Measurements from ENCODE around the gene WAPL.
A peak's percentile ranks its signal among the peaks of the same experiment; 100 is the strongest.

Gene WAPL

GRCh38 chr10:86400705-86401587, 120.6 kb downstream of the WAPL start:
- peak overlapping the region; percentile 80 for H3K4me3 ChIP-seq (ENCODE audit: insufficient read depth, low read depth, low read length, poor library complexity, severe bottlenecking)
- no peaks in the 10 kb centered on the region for H3K9me3 ChIP-seq (ENCODE audit: control insufficient read depth, low read length)
- no peaks in the 10 kb centered on the region for H3K27me3 ChIP-seq (replicated peaks; ENCODE audit: control insufficient read depth, insufficient read depth, low read length, poor library complexity, severe bottlenecking)
- H3K36me3 ChIP-seq (ENCODE audit: control insufficient read depth, insufficient read depth, low read length): no peaks in the 10 kb centered on the region
- peak overlapping the region; percentile 58 for H3K27ac ChIP-seq (ENCODE audit: insufficient read depth, low read length, poor library complexity, severe bottlenecking)
- H3K4me1 ChIP-seq (ENCODE audit: control insufficient read depth, insufficient read depth, low read length, poor library complexity, severe bottlenecking): peaks cover 6% of the 10 kb centered on the region
- peak; percentile 43 to 61 (median 53) for DNase-seq

- Histone ChIP-seq H3K4me3 (ENCODE audit: insufficient read depth, low read depth, low read length, poor library complexity, severe bottlenecking) (peak overlapping the region; percentile 80), H3K27me3 (replicated peaks; ENCODE audit: control insufficient read depth, insufficient read depth, low read length, poor library complexity, severe bottlenecking) (no peaks in the 10 kb centered on the region), H3K4me1 (ENCODE audit: control insufficient read depth, insufficient read depth, low read length, poor library complexity, severe bottlenecking) (peaks cover 6% of the 10 kb centered on the region), H3K36me3 (ENCODE audit: control insufficient read depth, insufficient read depth, low read length) (no peaks in the 10 kb centered on the region), H3K27ac (ENCODE audit: insufficient read depth, low read length, poor library complexity, severe bottlenecking) (peak overlapping the region; percentile 58), H3K9me3 (ENCODE audit: control insufficient read depth, low read length) (no peaks in the 10 kb centered on the region)
- DNase-seq: peak; percentile 76 to 86 (median 80)
These were observed 121.5 kb downstream of the WAPL start for GRCh38 chr10:86399879-86400704.

- Histone ChIP-seq H3K27me3 (replicated peaks; ENCODE audit: control insufficient read depth, insufficient read depth, low read length, poor library complexity, severe bottlenecking) (no peaks in the 10 kb centered on the region), H3K4me3 (ENCODE audit: insufficient read depth, low read depth, low read length, poor library complexity, severe bottlenecking) (no peak overlapping the region), H3K27ac (ENCODE audit: insufficient read depth, low read length, poor library complexity, severe bottlenecking) (peak overlapping the region; percentile 58), H3K9me3 (ENCODE audit: control insufficient read depth, low read length) (no peaks in the 10 kb centered on the region), H3K36me3 (ENCODE audit: control insufficient read depth, insufficient read depth, low read length) (no peaks in the 10 kb centered on the region), H3K4me1 (ENCODE audit: control insufficient read depth, insufficient read depth, low read length, poor library complexity, severe bottlenecking) (peaks cover 6% of the 10 kb centered on the region)
- no peak for DNase-seq
These were observed 122.1 kb downstream of the WAPL start for GRCh38 chr10:86399514-86399878.

- H3K36me3 ChIP-seq (ENCODE audit: control insufficient read depth, insufficient read depth, low read length): no peaks in the 10 kb centered on the region
- H3K4me1 ChIP-seq (ENCODE audit: control insufficient read depth, insufficient read depth, low read length, poor library complexity, severe bottlenecking): peaks cover 5% of the 10 kb centered on the region
- H3K9me3 ChIP-seq (ENCODE audit: control insufficient read depth, low read length): no peaks in the 10 kb centered on the region
- H3K27me3 ChIP-seq (replicated peaks; ENCODE audit: control insufficient read depth, insufficient read depth, low read length, poor library complexity, severe bottlenecking): peaks cover 2% of the 10 kb centered on the region
- no peak overlapping the region for H3K27ac ChIP-seq (ENCODE audit: insufficient read depth, low read length, poor library complexity, severe bottlenecking)
- no peak overlapping the region for H3K4me3 ChIP-seq (ENCODE audit: insufficient read depth, low read depth, low read length, poor library complexity, severe bottlenecking)
- DNase-seq: no peak
These were observed 124.5 kb downstream of the WAPL start for GRCh38 chr10:86397120-86397519.

- no peaks in the 10 kb centered on the region for H3K36me3 ChIP-seq (ENCODE audit: control insufficient read depth, insufficient read depth, low read length)
- H3K4me3 ChIP-seq (ENCODE audit: insufficient read depth, low read depth, low read length, poor library complexity, severe bottlenecking): no peak overlapping the region
- H3K9me3 ChIP-seq (ENCODE audit: control insufficient read depth, low read length): no peaks in the 10 kb centered on the region
- no peak overlapping the region for H3K27ac ChIP-seq (ENCODE audit: insufficient read depth, low read length, poor library complexity, severe bottlenecking)
- H3K4me1 ChIP-seq (ENCODE audit: control insufficient read depth, insufficient read depth, low read length, poor library complexity, severe bottlenecking): peaks cover 5% of the 10 kb centered on the region
- peaks cover 6% of the 10 kb centered on the region for H3K27me3 ChIP-seq (replicated peaks; ENCODE audit: control insufficient read depth, insufficient read depth, low read length, poor library complexity, severe bottlenecking)
- DNase-seq: no peak
These were observed 127.6 kb downstream of the WAPL start for GRCh38 chr10:86393862-86394455.

- Histone ChIP-seq H3K4me1 (ENCODE audit: control insufficient read depth, insufficient read depth, low read length, poor library complexity, severe bottlenecking) (peaks cover 5% of the 10 kb centered on the region), H3K36me3 (ENCODE audit: control insufficient read depth, insufficient read depth, low read length) (no peaks in the 10 kb centered on the region), H3K4me3 (ENCODE audit: insufficient read depth, low read depth, low read length, poor library complexity, severe bottlenecking) (no peak overlapping the region), H3K27ac (ENCODE audit: insufficient read depth, low read length, poor library complexity, severe bottlenecking) (no peak overlapping the region), H3K27me3 (replicated peaks; ENCODE audit: control insufficient read depth, insufficient read depth, low read length, poor library complexity, severe bottlenecking) (peaks cover 6% of the 10 kb centered on the region), H3K9me3 (ENCODE audit: control insufficient read depth, low read length) (no peaks in the 10 kb centered on the region)
- DNase-seq: no peak
These were observed 128.2 kb downstream of the WAPL start for GRCh38 chr10:86393362-86393761.

GRCh38 chr10:86392723-86393094, 128.9 kb downstream of the WAPL start:
- no peak overlapping the region for H3K4me3 ChIP-seq (ENCODE audit: insufficient read depth, low read depth, low read length, poor library complexity, severe bottlenecking)
- no peak for DNase-seq
- no peaks in the 10 kb centered on the region for H3K9me3 ChIP-seq (ENCODE audit: control insufficient read depth, low read length)
- peaks cover 5% of the 10 kb centered on the region for H3K4me1 ChIP-seq (ENCODE audit: control insufficient read depth, insufficient read depth, low read length, poor library complexity, severe bottlenecking)
- H3K36me3 ChIP-seq (ENCODE audit: control insufficient read depth, insufficient read depth, low read length): no peaks in the 10 kb centered on the region
- H3K27ac ChIP-seq (ENCODE audit: insufficient read depth, low read length, poor library complexity, severe bottlenecking): no peak overlapping the region
- peaks cover 6% of the 10 kb centered on the region for H3K27me3 ChIP-seq (replicated peaks; ENCODE audit: control insufficient read depth, insufficient read depth, low read length, poor library complexity, severe bottlenecking)

- no peaks in the 10 kb centered on the region for H3K36me3 ChIP-seq (ENCODE audit: control insufficient read depth, insufficient read depth, low read length)
- H3K9me3 ChIP-seq (ENCODE audit: control insufficient read depth, low read length): no peaks in the 10 kb centered on the region
- H3K27ac ChIP-seq (ENCODE audit: insufficient read depth, low read length, poor library complexity, severe bottlenecking): no peak overlapping the region
- H3K4me3 ChIP-seq (ENCODE audit: insufficient read depth, low read depth, low read length, poor library complexity, severe bottlenecking): no peak overlapping the region
- peaks cover 6% of the 10 kb centered on the region for H3K27me3 ChIP-seq (replicated peaks; ENCODE audit: control insufficient read depth, insufficient read depth, low read length, poor library complexity, severe bottlenecking)
- peaks cover 5% of the 10 kb centered on the region for H3K4me1 ChIP-seq (ENCODE audit: control insufficient read depth, insufficient read depth, low read length, poor library complexity, severe bottlenecking)
- DNase-seq: no peak
These were observed 129.4 kb downstream of the WAPL start for GRCh38 chr10:86391986-86392722.

- no peak overlapping the region for H3K4me3 ChIP-seq (ENCODE audit: insufficient read depth, low read depth, low read length, poor library complexity, severe bottlenecking)
These were observed 130.3 kb downstream of the WAPL start for GRCh38 chr10:86391236-86391840.

More at GRCh38 chr10:86391236-86391840, 130.3 kb downstream of the WAPL start:
- DNase-seq: no peak
- Histone ChIP-seq H3K36me3 (ENCODE audit: control insufficient read depth, insufficient read depth, low read length) (no peaks in the 10 kb centered on the region), H3K4me1 (ENCODE audit: control insufficient read depth, insufficient read depth, low read length, poor library complexity, severe bottlenecking) (peaks cover 5% of the 10 kb centered on the region), H3K27me3 (replicated peaks; ENCODE audit: control insufficient read depth, insufficient read depth, low read length, poor library complexity, severe bottlenecking) (peaks cover 6% of the 10 kb centered on the region), H3K27ac (ENCODE audit: insufficient read depth, low read length, poor library complexity, severe bottlenecking) (no peak overlapping the region), H3K9me3 (ENCODE audit: control insufficient read depth, low read length) (no peaks in the 10 kb centered on the region)

All from effector memory CD4-positive, alpha-beta T cell (primary cell).